ENCODE measurements around the gene FGR. TPM values are rescaled to one million over a fixed set of nuclear protein-coding genes. Genes with fewer than 3 reads are reported as not detected.

FGR gene
- total RNA-seq, 1 donor from 2014 or later = 28.6 TPM

DNA sequence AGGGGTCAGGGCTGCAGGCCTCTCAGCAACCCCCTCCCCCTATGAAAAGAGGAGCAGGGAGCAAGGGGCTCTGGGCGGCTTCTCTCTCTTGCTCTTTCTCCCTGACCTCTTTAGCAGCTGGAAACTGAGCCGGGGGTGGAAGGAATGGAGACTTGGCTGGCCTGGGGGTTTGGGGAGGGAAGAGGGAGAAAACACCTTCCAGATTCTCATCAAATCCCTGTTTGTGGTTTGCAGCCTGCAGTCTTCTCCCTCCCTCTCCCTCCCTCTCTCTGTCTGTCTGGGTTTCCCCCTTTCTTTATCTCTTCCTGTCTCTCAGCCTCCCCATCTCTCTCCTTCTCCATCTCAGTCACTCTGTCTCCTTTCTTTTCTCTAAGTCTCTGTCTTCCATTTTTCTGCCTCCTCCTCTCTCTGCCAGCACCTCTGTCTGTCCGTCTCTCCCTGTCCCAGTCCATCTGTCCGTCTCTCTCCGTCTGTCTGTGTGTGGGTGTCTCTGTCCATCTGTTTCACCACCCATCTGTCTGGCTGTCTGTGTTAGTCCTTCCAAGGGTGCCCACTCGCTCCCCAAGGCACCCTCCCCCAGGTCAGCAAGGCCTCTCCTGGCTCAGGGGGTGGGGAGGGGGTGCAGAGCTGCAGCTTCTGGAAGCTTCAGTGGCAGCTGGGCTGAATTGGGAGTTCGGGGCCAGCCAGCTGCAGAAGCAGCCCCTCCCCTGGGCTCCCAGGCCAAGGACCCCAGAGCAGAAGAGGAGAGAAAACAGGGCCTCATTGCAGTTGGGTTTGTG lies 37.3 kb downstream of the FGR start:
- ChIA-PET CTCF (interaction anchor here (1.8 kb wide), 1 partner anchor 41 kb away, joined by 5 read pairs; no protein-coding TSS in a partner anchor), POLR2A (no interaction called here)
- DNase-seq (no peak), ATAC-seq (ENCODE audit: low read depth) (no peak)
- Mint-ChIP-seq H3K4me1 (peaks cover 40% of the 10 kb centered on the region), H3K27me3 (no peaks in the 10 kb centered on the region), H3K27ac (no peak overlapping the region), H3K9me3 (no peaks in the 10 kb centered on the region), H3K36me3 (ENCODE audit: low read depth) (no peaks in the 10 kb centered on the region), H3K4me3 (no peak overlapping the region)
- intact Hi-C loops (cut with micrococcal nuclease) = no loop called here
- TF ChIP-seq, protein P1, sequence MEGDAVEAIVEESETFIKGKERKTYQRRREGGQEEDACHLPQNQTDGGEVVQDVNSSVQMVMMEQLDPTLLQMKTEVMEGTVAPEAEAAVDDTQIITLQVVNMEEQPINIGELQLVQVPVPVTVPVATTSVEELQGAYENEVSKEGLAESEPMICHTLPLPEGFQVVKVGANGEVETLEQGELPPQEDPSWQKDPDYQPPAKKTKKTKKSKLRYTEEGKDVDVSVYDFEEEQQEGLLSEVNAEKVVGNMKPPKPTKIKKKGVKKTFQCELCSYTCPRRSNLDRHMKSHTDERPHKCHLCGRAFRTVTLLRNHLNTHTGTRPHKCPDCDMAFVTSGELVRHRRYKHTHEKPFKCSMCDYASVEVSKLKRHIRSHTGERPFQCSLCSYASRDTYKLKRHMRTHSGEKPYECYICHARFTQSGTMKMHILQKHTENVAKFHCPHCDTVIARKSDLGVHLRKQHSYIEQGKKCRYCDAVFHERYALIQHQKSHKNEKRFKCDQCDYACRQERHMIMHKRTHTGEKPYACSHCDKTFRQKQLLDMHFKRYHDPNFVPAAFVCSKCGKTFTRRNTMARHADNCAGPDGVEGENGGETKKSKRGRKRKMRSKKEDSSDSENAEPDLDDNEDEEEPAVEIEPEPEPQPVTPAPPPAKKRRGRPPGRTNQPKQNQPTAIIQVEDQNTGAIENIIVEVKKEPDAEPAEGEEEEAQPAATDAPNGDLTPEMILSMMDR (IDR thresholded peaks at IDR 0.05) = no peak

DNA sequence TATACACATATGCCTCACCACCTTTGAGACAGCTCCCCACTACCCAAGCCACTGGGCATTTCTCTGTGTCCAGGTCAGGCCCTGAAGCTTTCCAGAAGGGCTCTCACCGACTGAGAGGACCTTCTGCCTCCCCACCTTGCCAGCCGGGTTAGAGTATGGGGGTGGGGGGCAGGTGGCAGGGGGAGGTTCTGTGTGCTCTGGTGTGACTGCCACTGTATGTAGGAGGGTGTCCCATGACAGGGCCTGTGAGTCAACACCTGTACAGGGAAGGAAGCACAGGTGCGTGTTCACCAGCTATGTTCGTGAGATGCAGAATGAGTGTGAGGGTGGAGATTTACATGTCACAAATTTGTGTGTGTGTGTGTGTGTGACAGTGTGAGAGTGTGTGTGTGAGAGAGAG lies 38.0 kb downstream of the FGR start:
- Mint-ChIP-seq H3K4me3 (no peak overlapping the region), H3K4me1 (peaks cover 33% of the 10 kb centered on the region), H3K27ac (no peak overlapping the region), H3K27me3 (no peaks in the 10 kb centered on the region), H3K9me3 (no peaks in the 10 kb centered on the region), H3K36me3 (ENCODE audit: low read depth) (no peaks in the 10 kb centered on the region)
- POLR2A ChIA-PET = interaction anchor here (0.6 kb wide), 3 partner anchors 28 to 135 kb away, joined by 3 read pairs; partner anchors contain the start of gene IFI6
- ATAC-seq (ENCODE audit: low read depth) (no peak), DNase-seq (no peak)
- TF ChIP-seq, protein P1 (IDR thresholded peaks at IDR 0.05) = no peak
- intact Hi-C loops (cut with micrococcal nuclease) = no loop called here
- CTCF ChIA-PET = interaction anchor here (1.8 kb wide), 1 partner anchor 40 kb away, joined by 5 read pairs; no protein-coding TSS in a partner anchor

DNA sequence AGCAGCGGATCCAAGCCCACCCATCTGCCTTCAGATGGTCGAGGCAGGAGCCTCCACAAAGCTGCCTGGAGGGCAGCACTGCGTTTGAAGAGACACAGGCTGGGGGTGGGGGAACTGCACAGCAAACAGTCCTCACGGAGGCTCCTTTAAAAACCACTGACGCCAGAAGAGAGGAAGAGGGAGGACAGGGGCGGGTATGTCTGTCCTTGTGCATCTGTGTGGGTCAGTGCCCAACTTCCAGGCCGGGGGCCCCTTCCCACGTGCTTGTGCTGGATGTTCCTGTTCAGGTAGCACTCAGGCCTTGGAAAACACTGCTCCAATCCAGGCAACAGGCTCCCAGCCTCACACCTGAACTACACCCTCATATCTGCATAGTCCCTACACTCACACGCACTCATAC lies 38.7 kb downstream of the FGR start:
- POLR2A ChIA-PET = interaction anchor here (0.6 kb wide), 2 partner anchors 27 to 173 kb away, joined by 3 to 10 read pairs; no protein-coding TSS in a partner anchor
- ATAC-seq (ENCODE audit: low read depth) (no peak), DNase-seq (no peak)
- Mint-ChIP-seq H3K4me3 (no peak overlapping the region), H3K4me1 (peaks cover 30% of the 10 kb centered on the region), H3K9me3 (no peaks in the 10 kb centered on the region), H3K27me3 (no peaks in the 10 kb centered on the region), H3K27ac (no peak overlapping the region), H3K36me3 (ENCODE audit: low read depth) (no peaks in the 10 kb centered on the region)
- TF ChIP-seq, protein P1 (IDR thresholded peaks at IDR 0.05) = no peak
- intact Hi-C loops (cut with micrococcal nuclease) = no loop called here
- CTCF ChIA-PET = interaction anchor here (1.8 kb wide), 1 partner anchor 39 kb away, joined by 5 read pairs; no protein-coding TSS in a partner anchor

DNA sequence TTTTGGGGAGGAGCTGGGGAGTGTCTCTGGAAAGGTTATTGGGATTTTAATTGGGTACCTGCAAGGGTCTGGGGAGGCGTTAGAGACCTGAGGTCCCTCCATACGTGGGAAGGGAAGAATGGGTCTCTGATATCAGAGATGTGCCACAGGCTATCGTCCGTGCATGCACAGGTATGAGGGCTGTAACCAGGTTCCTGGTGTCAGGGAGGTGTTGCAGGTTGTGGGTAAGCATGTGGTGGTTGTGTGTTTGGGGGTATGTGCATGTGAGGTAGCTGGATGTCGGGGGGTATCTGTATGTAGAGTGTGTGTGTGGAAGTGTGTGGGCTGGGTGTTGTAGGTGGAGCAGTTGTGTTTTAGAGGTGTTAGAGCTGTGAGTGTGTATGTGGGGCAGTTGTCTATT lies 39.4 kb downstream of the FGR start:
- TF ChIP-seq, protein P1 (IDR thresholded peaks at IDR 0.05) = no peak
- Mint-ChIP-seq H3K27ac (no peak overlapping the region), H3K9me3 (no peaks in the 10 kb centered on the region), H3K4me3 (no peak overlapping the region), H3K4me1 (peaks cover 25% of the 10 kb centered on the region), H3K36me3 (ENCODE audit: low read depth) (no peaks in the 10 kb centered on the region), H3K27me3 (no peaks in the 10 kb centered on the region)
- POLR2A ChIA-PET = interaction anchor here (0.6 to 0.7 kb wide), 2 partner anchors 24 to 172 kb away, joined by 3 to 10 read pairs; no protein-coding TSS in a partner anchor
- intact Hi-C loops (cut with micrococcal nuclease) = no loop called here
- DNase-seq (no peak), ATAC-seq (ENCODE audit: low read depth) (no peak)
- CTCF ChIA-PET = interaction anchor here (0.8 to 1.8 kb wide), 2 partner anchors 39 to 238 kb away, joined by 3 to 5 read pairs; no protein-coding TSS in a partner anchor

Data from activated B cell treated with CpG ODN at 0.5 μM for 24 hours (primary cell).